Measurements from ENCODE around the gene GPC6.

The GPC6 gene

GRCh38 chr13:93621966-93622365 is 395.4 kb downstream of the GPC6 start:
- no peak for DNase-seq

DNA sequence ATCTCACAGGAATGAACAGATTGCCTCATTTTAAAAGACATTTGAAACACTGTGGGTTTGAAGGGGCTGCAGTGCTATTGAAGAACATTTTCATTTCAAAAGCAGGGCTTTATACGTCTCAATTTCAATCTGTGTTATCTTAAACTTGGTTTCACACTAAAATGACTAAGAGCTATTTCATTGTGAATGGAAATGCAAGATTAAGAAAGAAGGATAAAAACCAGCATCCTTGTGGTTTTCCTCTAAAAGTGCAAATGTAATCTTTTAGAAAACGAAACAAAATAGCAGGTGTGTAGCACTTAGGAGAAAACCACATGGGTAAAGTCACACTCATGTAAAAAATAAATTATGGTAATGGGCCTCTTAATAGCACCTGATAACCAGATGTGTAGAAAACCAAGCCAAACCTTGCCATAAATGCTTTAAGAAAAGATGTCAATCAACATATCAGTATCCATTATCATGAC is 397.7 kb downstream of the GPC6 start:
- DNase-seq, result no peak

- DNase-seq, result no peak
Measured at GRCh38 chr13:93625536-93625935, 398.9 kb downstream of the GPC6 start.

DNA sequence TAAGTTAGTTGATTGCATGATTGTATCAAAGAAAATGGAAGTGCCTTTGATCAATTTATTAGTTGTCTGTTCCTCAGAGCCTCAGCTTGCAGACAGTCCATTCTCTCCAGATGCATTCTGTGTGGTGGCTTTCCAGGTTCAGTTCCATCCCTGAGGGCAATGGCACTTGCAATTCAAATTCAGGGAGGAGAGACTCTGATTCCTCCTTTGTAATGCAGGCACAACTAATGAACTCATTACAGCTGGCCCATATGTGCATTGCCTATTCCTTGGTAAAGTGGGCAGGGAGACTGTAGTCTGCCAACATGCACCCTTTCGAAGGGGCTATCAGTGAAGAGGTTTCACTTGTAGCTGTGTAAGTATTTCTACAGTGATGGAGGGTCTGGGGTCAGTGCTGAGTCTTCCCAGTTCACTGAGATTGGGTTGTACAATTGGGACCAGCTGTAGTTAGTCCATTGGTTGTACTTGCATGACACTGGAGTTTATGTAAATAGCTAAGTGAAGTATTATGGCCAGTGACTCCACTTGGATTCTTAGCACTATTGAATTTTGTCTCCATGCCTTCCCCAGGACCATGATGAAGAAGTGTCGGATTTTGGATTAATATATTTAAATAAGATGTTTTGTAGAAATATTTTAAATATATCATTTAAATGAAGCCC is 401.7 kb downstream of the GPC6 start:
- no peak for DNase-seq

GRCh38 chr13:93635616-93636032 is 409.0 kb downstream of the GPC6 start:
- DNase-seq, result no peak

- DNase-seq, result no peak
Measured at GRCh38 chr13:93637852-93638251, 411.2 kb downstream of the GPC6 start.

DNA sequence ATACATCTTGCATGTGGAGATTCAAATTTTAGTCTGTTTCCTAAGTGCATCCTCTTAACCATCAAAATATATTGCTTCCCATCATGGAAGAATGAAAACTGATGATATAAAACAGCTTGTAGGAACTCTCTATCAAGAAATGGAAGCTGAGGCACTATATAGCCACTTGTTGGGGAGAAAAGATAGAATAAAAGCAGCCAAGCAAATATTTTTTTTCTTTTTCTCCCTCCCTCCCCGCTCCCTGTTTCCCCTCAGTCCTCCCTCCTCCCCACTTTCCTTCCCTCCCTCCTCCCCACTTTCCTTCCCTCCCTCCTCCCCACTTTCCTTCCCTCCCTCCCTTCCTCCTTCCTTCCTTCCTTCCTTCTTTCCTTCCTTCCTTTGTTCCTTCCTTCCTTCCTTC is 413.8 kb downstream of the GPC6 start:
- DNase-seq, result no peak

DNA sequence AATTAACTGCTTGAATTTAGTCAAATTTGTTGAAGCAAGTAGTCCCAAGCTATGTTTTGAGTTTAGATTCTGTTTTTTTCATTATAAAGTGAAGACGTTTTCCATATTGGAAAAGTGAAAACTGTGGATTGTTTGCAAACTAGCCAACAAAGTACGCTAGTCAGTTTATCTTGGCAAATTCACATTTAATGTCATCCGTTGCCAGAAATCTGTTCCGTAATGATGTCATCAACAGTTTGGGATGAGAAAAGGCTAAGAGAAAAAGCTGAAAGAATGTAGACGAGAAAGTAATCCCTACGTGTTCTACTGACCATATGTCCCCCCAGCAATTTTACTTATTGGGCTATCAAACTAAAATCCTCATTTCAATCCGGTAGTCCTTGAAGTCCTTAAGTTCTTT is 419.6 kb downstream of the GPC6 start:
- no peak for DNase-seq

- no peak for DNase-seq
Measured at GRCh38 chr13:93649496-93649895, 422.9 kb downstream of the GPC6 start.

GRCh38 chr13:93653776-93654175 is 427.2 kb downstream of the GPC6 start:
- DNase-seq, result no peak

DNA sequence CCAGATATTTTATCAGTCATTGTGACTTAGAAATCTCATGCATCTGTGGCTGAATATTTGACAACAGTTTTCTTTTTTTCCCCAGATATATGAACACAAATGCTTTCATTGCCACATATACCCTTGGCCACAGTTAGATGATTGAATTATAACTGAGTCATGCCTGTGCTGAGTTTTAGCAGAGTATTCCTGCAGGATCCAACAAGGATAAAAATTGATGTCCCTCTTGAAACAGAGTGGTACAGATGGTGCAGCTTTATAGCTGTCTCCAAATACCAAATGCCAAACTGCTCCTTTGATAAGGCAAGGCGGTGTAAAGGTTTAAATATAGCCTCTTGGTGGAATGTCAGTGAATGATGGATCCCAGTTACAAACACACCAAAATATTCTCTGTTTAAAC is 428.5 kb downstream of the GPC6 start:
- no peak for DNase-seq

GRCh38 chr13:93660391-93661063 is 433.9 kb downstream of the GPC6 start:
- DNase-seq, result no peak

DNA sequence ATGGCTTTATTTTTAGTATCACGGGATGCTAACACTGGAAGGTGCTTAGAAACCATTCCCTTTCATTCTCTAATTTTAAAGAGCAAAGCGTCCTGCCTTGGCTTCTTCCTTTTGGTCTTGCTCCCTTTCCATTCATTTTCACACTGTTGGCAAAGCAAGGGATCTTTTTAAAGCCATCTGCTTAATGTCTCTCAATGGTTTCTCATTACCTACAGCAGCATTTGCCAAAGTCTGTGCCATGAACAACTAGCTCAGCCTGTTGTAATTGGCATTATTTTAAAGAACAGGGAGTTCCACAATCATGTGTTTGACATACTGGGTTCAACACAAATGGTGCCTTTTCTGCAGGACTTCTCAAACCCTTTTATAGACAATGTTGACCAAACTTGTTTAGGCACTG is 444.3 kb downstream of the GPC6 start:
- DNase-seq, result no peak

DNA sequence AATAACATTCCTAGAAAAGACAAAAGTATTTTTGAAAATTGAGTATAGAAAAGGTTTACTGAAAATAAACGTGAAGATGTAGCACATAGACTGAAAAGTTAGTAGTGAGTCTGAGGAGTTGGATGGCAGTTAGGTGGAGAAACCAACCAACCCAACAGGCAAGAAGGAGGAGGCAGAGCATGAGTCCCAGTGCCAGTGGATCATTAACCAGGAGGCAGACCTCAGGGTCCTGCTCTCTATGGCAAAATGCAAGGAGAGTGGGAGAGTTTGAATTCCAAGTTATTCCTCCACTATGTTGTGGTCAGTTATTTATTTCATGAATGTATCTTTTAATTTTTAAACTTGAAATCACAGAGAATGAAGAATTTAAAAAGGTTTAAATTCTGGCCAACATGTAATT is 446.4 kb downstream of the GPC6 start:
- no peak for DNase-seq

- no peak for DNase-seq
Measured at GRCh38 chr13:93673885-93674284, 447.3 kb downstream of the GPC6 start.

DNA sequence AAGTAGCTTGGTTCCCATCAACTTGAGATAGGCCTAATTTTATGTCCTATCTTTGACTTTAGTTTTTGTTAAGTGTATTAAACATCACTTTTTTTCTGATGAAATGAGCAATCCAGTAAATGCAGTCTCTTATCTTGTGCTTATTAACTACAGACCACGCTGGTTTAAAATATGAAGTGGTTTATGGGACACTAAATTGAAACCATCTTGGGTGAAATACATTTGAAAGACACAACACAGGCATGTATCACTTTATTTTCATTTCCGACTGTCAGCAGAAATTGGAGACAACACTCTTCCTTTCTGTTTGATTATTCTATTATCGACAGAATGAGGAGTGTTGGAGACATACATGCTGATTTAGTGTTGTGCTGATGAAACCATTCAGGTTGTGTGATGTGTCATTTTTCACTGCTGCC is 447.7 kb downstream of the GPC6 start:
- no peak for DNase-seq

GRCh38 chr13:93680329-93680728 is 453.7 kb downstream of the GPC6 start:
- DNase-seq, result no peak

GRCh38 chr13:93685900-93686299 is 459.3 kb downstream of the GPC6 start:
- no peak for DNase-seq

DNA sequence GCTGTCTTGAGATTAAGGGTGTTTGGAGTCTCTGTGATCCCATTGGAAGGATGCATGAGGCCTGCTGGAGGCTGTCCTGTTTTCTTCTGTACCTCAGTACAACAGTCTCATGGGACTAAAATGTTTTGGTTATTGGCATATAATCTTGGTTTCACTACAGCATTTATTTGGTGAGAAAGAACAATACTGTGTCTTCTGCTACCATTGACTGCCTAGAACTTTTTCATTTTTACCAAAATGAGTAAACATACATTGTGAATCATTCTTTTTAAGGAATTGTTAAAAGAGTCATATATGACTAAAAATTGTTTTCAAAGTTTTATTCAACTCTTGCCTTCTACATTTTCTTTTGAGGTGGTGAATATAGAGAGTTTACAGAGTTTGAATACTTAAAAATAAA is 459.8 kb downstream of the GPC6 start:
- DNase-seq, result no peak

DNA sequence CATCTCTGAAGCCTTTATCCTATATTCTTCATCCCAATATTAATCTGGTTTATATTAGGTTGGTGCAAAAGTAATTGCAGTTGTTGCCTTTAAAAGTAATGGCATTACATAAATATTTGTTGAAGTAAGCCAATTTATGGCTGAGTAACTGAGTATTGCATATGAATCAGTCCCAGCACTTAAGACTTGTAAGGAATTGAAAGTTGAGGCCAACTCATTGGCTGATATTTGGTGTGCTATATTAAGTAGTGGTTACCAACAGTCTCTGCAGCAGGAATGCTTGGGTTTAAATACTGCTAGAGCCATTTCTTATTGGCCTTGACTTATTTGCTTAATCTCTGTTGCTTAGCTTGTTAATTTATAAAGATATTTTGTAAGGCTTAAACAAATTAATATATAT is 460.7 kb downstream of the GPC6 start:
- no peak for DNase-seq

- DNase-seq, result no peak
Measured at GRCh38 chr13:93689333-93689732, 462.7 kb downstream of the GPC6 start.

- DNase-seq, result no peak
Measured at GRCh38 chr13:93690139-93690538, 463.5 kb downstream of the GPC6 start.

DNA sequence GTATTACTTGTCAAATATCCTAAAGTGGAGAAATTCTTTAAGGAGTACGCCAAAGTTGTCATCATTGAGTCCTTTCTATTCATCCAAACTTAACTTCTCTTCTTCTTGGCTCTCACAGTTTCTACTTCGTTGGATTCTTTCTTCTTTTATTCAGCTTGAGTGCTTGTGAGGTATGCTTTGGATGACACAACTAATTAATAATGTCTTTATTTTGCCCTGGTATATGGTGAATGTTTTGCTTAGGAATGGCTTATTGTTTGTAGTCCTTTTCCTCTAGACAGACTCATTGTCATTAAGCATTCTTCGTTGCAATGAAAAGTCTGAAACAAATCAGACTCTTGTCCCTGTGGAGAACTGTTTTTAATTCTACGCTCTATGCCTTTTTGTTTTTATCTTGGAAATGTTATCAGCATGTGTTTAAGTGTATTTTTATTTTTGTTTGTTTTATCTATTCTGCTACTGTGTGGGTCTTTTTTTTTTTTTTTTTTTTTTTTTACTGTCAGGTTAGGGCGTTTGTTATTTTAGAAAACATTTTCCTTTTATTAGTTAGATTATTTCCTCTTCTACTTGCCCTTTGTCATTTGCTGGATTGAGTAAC is 471.5 kb downstream of the GPC6 start:
- no peak for DNase-seq

GRCh38 chr13:93700115-93700514 is 473.5 kb downstream of the GPC6 start:
- DNase-seq, result no peak

Data from inflammatory macrophage (primary cell).